Measurements from ENCODE around the gene TASP1. TPM values are rescaled to one million over a fixed set of nuclear protein-coding genes. Genes with fewer than 3 reads are reported as not detected.

Gene TASP1
- total RNA-seq, 1 experiment from 2014 or later = 9.5 TPM

DNA sequence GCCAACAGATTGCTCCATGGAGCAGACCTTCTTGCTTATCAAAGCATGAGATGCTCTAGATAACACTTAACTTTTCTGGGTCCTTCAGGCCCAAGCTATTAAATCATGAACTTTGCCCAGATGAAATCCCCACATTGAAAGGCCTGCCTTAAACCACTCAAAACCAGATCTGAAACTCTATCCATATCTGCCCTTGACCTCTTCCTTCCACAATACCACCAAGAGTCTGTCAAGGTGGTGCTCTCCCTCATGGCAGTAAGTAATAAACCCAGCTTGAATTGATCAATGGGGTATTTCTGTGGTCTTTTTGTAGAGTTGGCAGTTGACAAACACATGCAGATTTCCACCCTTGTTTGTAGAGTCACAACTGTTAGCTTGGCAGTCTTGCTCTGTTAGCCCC lies 282.1 kb downstream of the TASP1 start:
- Histone ChIP-seq H3K23ac (ENCODE audit: insufficient read length, low read depth, low read length) (no peak overlapping the region), H3K4me1 (ENCODE audit: insufficient read depth, low read length) (peaks cover 8% of the 10 kb centered on the region; the same call in 1 of the 2 replicates), H3K4me2 (ENCODE audit: insufficient read depth, insufficient read length, low read length) (no peak overlapping the region), H3K79me2 (ENCODE audit: insufficient read depth, low read length) (no peaks in the 10 kb centered on the region), H3K14ac (ENCODE audit: insufficient read depth, low read length) (no peak overlapping the region; the same call in 1 of the 2 replicates), H2BK120ac (ENCODE audit: low read depth, low read length, poor library complexity, severe bottlenecking) (no peak overlapping the region), H2BK5ac (ENCODE audit: insufficient read length, low read length) (no peak overlapping the region), H4K91ac (ENCODE audit: insufficient read length, low read depth, low read length) (no peak overlapping the region), H3K9me3 (ENCODE audit: control insufficient read depth, low read depth, low read length) (no peaks in the 10 kb centered on the region), H3K27ac (ENCODE audit: insufficient read length, low read depth, low read length) (peak overlapping the region; percentile 77), H2BK12ac (ENCODE audit: insufficient read length, low read depth, low read length) (no peak overlapping the region), H3K79me1 (ENCODE audit: insufficient read depth, low read depth, low read length, poor library complexity, severe bottlenecking) (no peaks in the 10 kb centered on the region), H3K23me2 (ENCODE audit: insufficient read length, low read depth, low read length, poor library complexity, severe bottlenecking) (no peaks in the 10 kb centered on the region), H4K20me1 (ENCODE audit: control insufficient read depth, insufficient read depth, insufficient read length) (no peaks in the 10 kb centered on the region), H4K8ac (replicated peaks; ENCODE audit: insufficient read length, low read depth, low read length) (no peak overlapping the region), H3K27me3 (ENCODE audit: insufficient read depth, low read length) (no peaks in the 10 kb centered on the region), H2BK20ac (ENCODE audit: low read depth, low read length, poor library complexity, severe bottlenecking) (no peak overlapping the region), H4K5ac (ENCODE audit: insufficient read length, low read depth, low read length) (no peak overlapping the region), H2AFZ (ENCODE audit: low read length) (no peak overlapping the region), H2BK15ac (ENCODE audit: low read depth, low read length) (no peak overlapping the region), H3K56ac (ENCODE audit: insufficient read length, low read depth, low read length) (no peak overlapping the region), H3K9ac (ENCODE audit: extremely low read depth, insufficient read length, low read length) (no peak overlapping the region), H3K4ac (ENCODE audit: low read depth, low read length) (no peak overlapping the region), H3T11ph (ENCODE audit: low read length) (no peak overlapping the region), H2AK5ac (ENCODE audit: insufficient read length, low read length) (no peak overlapping the region), H3K18ac (ENCODE audit: insufficient read length, low read depth, low read length) (no peak overlapping the region)
- peaks cover 37 to 68% of the 10 kb centered on the region in 2 experiments for H3K4me1 Mint-ChIP-seq
- 0 out of 5 replicates have a peak, but pooled peaks cover 0 to 2% of the 10 kb centered on the region in 2 experiments for H3K9me3 Mint-ChIP-seq
- TF ChIP-seq, protein P1, sequence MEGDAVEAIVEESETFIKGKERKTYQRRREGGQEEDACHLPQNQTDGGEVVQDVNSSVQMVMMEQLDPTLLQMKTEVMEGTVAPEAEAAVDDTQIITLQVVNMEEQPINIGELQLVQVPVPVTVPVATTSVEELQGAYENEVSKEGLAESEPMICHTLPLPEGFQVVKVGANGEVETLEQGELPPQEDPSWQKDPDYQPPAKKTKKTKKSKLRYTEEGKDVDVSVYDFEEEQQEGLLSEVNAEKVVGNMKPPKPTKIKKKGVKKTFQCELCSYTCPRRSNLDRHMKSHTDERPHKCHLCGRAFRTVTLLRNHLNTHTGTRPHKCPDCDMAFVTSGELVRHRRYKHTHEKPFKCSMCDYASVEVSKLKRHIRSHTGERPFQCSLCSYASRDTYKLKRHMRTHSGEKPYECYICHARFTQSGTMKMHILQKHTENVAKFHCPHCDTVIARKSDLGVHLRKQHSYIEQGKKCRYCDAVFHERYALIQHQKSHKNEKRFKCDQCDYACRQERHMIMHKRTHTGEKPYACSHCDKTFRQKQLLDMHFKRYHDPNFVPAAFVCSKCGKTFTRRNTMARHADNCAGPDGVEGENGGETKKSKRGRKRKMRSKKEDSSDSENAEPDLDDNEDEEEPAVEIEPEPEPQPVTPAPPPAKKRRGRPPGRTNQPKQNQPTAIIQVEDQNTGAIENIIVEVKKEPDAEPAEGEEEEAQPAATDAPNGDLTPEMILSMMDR (conservative IDR thresholded peaks at IDR 0.05) = no peak
- no peaks in the 10 kb centered on the region for H3K27me3 Mint-ChIP-seq (ENCODE audit: low read depth)
- peak overlapping the region; percentile 41 to 84 (median 54); a peak in 6 of 7 replicates for H3K27ac Mint-ChIP-seq
- no peak overlapping the region for H3K4me3 Mint-ChIP-seq
- peaks cover 0 to 5% (median 0%) of the 10 kb centered on the region in 3 experiments; a peak in 2 of 7 replicates for H3K36me3 Mint-ChIP-seq (ENCODE audit: insufficient read depth in 1 of 3, low read depth in 3 of 3)
- no peak for DNase-seq

Data from H9 (cell line).